Fibroblast of lung (primary cell): Measurements from ENCODE around the gene RARG. TPM values are rescaled to one million over a fixed set of nuclear protein-coding genes. Genes with fewer than 3 reads are reported as not detected.

ENCODE experiments used
- DNase-seq, 2 donors: peaks; one replicate each; pipeline versions ENCODE4 v3.0.0 to v3.0.0-alpha.2; 2010; ENCODE audit warnings: low read depth in 2 of 2
- H2AFZ ChIP-seq: 2 replicates; pipeline ENCODE4 v1.5.1; 2012; ENCODE audit warnings: low read length, control low read depth, inconsistent platforms
- H3K27ac ChIP-seq: 2 replicates; pipeline ENCODE4 v1.5.1; 2011; ENCODE audit warnings: low read length, control low read depth; ENCODE audit not compliant: insufficient read depth
- H3K27me3 ChIP-seq: 2 replicates; pipeline ENCODE4 v1.5.1; 2011; ENCODE audit warnings: mild to moderate bottlenecking, low read length; ENCODE audit not compliant: control insufficient read depth, insufficient read depth
- H3K36me3 ChIP-seq: 2 replicates; pipeline ENCODE4 v1.5.1; 2011; ENCODE audit warnings: low read length; ENCODE audit not compliant: control insufficient read depth, insufficient read depth
- H3K4me1 ChIP-seq: 2 replicates; pipeline ENCODE4 v1.5.1; 2011; ENCODE audit warnings: low read length; ENCODE audit not compliant: control insufficient read depth, insufficient read depth; ENCODE audit errors: extremely low read depth
- H3K4me2 ChIP-seq: 2 replicates; pipeline ENCODE4 v1.5.1; 2011; ENCODE audit warnings: low read length, control low read depth; ENCODE audit not compliant: insufficient read depth; ENCODE audit errors: extremely low read depth
- H3K4me3 ChIP-seq, 4 experiments: fragments of 200-600 bp in 1 of 4; sonication (generic) in 1 of 4; replicated peaks in 1 of 4; 2 replicates each; pipeline ENCODE4 v1.5.1; 2011 to 2016; ENCODE audit warnings: low read length in 4 of 4, low read depth in 3 of 4, mild to moderate bottlenecking in 3 of 4, control low read depth in 2 of 4, inconsistent platforms in 1 of 4, mixed read lengths in 1 of 4; ENCODE audit not compliant: insufficient read depth in 1 of 4; ENCODE audit errors: control extremely low read depth in 1 of 4
- H3K79me2 ChIP-seq: 2 replicates; pipeline ENCODE4 v1.5.1; 2012; ENCODE audit warnings: mild to moderate bottlenecking, low read length, inconsistent platforms; ENCODE audit not compliant: control insufficient read depth, insufficient read depth
- H3K9ac ChIP-seq: 2 replicates; pipeline ENCODE4 v1.5.1; 2011; ENCODE audit warnings: mild to moderate bottlenecking, low read length, control low read depth; ENCODE audit not compliant: insufficient read depth
- H3K9me3 ChIP-seq: 2 replicates; pipeline ENCODE4 v1.5.1; 2012; ENCODE audit warnings: low read depth, low read length; ENCODE audit not compliant: control insufficient read depth, insufficient read depth
- H4K20me1 ChIP-seq: 2 replicates; pipeline ENCODE4 v1.5.1; 2011; ENCODE audit warnings: low read length; ENCODE audit not compliant: control insufficient read depth, insufficient read depth; ENCODE audit errors: extremely low read depth
- CTCF ChIP-seq, 2 donors: IDR thresholded peaks in 1 of 2; conservative IDR thresholded peaks in 1 of 2; 1 replicate in 1 of 2; 2 replicates in 1 of 2; pipeline ENCODE4 v1.5.1; 2011 to 2012; ENCODE audit warnings: low read length in 2 of 2, control low read depth in 1 of 2, inconsistent platforms in 1 of 2, low read depth in 1 of 2, mild to moderate bottlenecking in 1 of 2
- EZH2 ChIP-seq: IDR thresholded peaks from 2 replicates; pipeline ENCODE4 v1.5.1; 2012; ENCODE audit warnings: low read length, control low read depth, mild to moderate bottlenecking; ENCODE audit errors: missing control alignments
- polyA plus RNA-seq, 2 donors: library from polyadenylated mRNA; depleted of rRNA in 1 of 2; stranded (reverse) in 1 of 2; unstranded in 1 of 2; fragments of >200 nt; gene quantifications; 2 replicates each; pipeline ENCODE4 v1.2.1, GENCODE V29; 2011 to 2012; ENCODE audit warnings: missing spikeins in 1 of 2
- total RNA-seq: library from RNA; depleted of rRNA; stranded (reverse); fragments of >200 nt; gene quantifications from 2 replicates; pipeline ENCODE4 v1.2.1, GENCODE V29; 2014

The RARG gene
- total and polyA plus RNA-seq, 2 donors (not counting 1 experiment from before 2014, with no cell fraction given) = 30.4 to 51.4 TPM

- TF ChIP-seq CTCF (conservative IDR thresholded peaks at IDR 0.05 in 1 of 2, IDR thresholded peaks at IDR 0.05 in 1 of 2; ENCODE audit: low read depth in 1 of 2, low read length in 2 of 2) (no peak), EZH2 (no peak)
- H3K4me3 ChIP-seq = no peak overlapping the region
- DNase-seq = no peak
- H2AFZ ChIP-seq = no peak overlapping the region
- H3K27me3 ChIP-seq = no peaks in the 10 kb centered on the region
- no peak overlapping the region for H3K9ac ChIP-seq
- H3K4me2 ChIP-seq = no peak overlapping the region
- peaks cover 3% of the 10 kb centered on the region for H3K36me3 ChIP-seq
- no peak overlapping the region for H3K27ac ChIP-seq
- no peaks in the 10 kb centered on the region for H4K20me1 ChIP-seq
- peaks cover 21% of the 10 kb centered on the region for H3K4me1 ChIP-seq
- no peaks in the 10 kb centered on the region for H3K79me2 ChIP-seq
- no peaks in the 10 kb centered on the region for H3K9me3 ChIP-seq
Observed at GRCh38 chr12:53227341-53227740, 4.7 kb downstream of the RARG start.

- Histone ChIP-seq H3K27ac (no peak overlapping the region), H4K20me1 (no peaks in the 10 kb centered on the region), H2AFZ (no peak overlapping the region), H3K4me1 (peaks cover 23% of the 10 kb centered on the region), H3K4me3 (no peak overlapping the region), H3K36me3 (peaks cover 3% of the 10 kb centered on the region), H3K9me3 (no peaks in the 10 kb centered on the region), H3K79me2 (no peaks in the 10 kb centered on the region), H3K9ac (no peak overlapping the region), H3K27me3 (no peaks in the 10 kb centered on the region), H3K4me2 (no peak overlapping the region)
- no peak for DNase-seq
- TF ChIP-seq EZH2 (no peak), CTCF (conservative IDR thresholded peaks at IDR 0.05 in 1 of 2, IDR thresholded peaks at IDR 0.05 in 1 of 2; ENCODE audit: low read depth in 1 of 2, low read length in 2 of 2) (no peak)
Observed at GRCh38 chr12:53226815-53227214, 5.2 kb downstream of the RARG start.

- no peaks in the 10 kb centered on the region for H3K9me3 ChIP-seq
- no peak for TF ChIP-seq EZH2
- TF ChIP-seq CTCF (conservative IDR thresholded peaks at IDR 0.05 in 1 of 2, IDR thresholded peaks at IDR 0.05 in 1 of 2; ENCODE audit: low read depth in 1 of 2, low read length in 2 of 2) = no peak
- DNase-seq = no peak
- no peaks in the 10 kb centered on the region for H4K20me1 ChIP-seq
- peaks cover 27% of the 10 kb centered on the region for H3K4me1 ChIP-seq
- no peak overlapping the region for H3K9ac ChIP-seq
- no peak overlapping the region for H3K4me2 ChIP-seq
- no peak overlapping the region for H2AFZ ChIP-seq
- no peaks in the 10 kb centered on the region for H3K79me2 ChIP-seq
- H3K36me3 ChIP-seq = peaks cover 3% of the 10 kb centered on the region
- H3K27me3 ChIP-seq = no peaks in the 10 kb centered on the region
- no peak overlapping the region for H3K27ac ChIP-seq
- H3K4me3 ChIP-seq = no peak overlapping the region
Observed at GRCh38 chr12:53225635-53226424, 6.2 kb downstream of the RARG start.
